ENCODE results near the gene LRPAP1. TPM values are rescaled to one million over a fixed set of nuclear protein-coding genes. Genes with fewer than 3 reads are reported as not detected.

LRPAP1 gene
- total RNA-seq, 1 experiment from 2014 or later = 109 TPM

- Histone ChIP-seq H3K4me3 (no peak overlapping the region), H3K36me3 (no peaks in the 10 kb centered on the region), H3K4me1 (peaks cover 50% of the 10 kb centered on the region), H3K9me3 (replicated peaks) (no peaks in the 10 kb centered on the region), H3K27ac (peak overlapping the region; percentile 45; the same call in 1 of the 2 replicates), H3K27me3 (no peaks in the 10 kb centered on the region)
- no peak for DNase-seq
Measured at GRCh38 chr4:3476936-3477749, 55.1 kb downstream of the LRPAP1 start.

- no peaks in the 10 kb centered on the region for H3K9me3 ChIP-seq (replicated peaks)
- no peaks in the 10 kb centered on the region for H3K36me3 ChIP-seq
- no peak overlapping the region for H3K27ac ChIP-seq
- H3K4me3 ChIP-seq = no peak overlapping the region
- peaks cover 42% of the 10 kb centered on the region for H3K4me1 ChIP-seq
- no peaks in the 10 kb centered on the region for H3K27me3 ChIP-seq
- DNase-seq = no peak
Measured at GRCh38 chr4:3476341-3476747, 55.9 kb downstream of the LRPAP1 start.

- Histone ChIP-seq H3K4me3 (no peak overlapping the region), H3K4me1 (peaks cover 41% of the 10 kb centered on the region), H3K27me3 (no peaks in the 10 kb centered on the region), H3K9me3 (replicated peaks) (no peaks in the 10 kb centered on the region), H3K27ac (no peak overlapping the region), H3K36me3 (no peaks in the 10 kb centered on the region)
- no peak for DNase-seq
Measured at GRCh38 chr4:3475713-3476260, 56.4 kb downstream of the LRPAP1 start.

GRCh38 chr4:3475041-3475712, 57.0 kb downstream of the LRPAP1 start:
- Histone ChIP-seq H3K36me3 (no peaks in the 10 kb centered on the region), H3K27ac (no peak overlapping the region), H3K4me1 (peaks cover 43% of the 10 kb centered on the region), H3K9me3 (replicated peaks) (no peaks in the 10 kb centered on the region), H3K4me3 (no peak overlapping the region), H3K27me3 (no peaks in the 10 kb centered on the region)
- no peak for DNase-seq

- Histone ChIP-seq H3K27ac (no peak overlapping the region), H3K4me1 (peaks cover 41% of the 10 kb centered on the region), H3K9me3 (replicated peaks) (no peaks in the 10 kb centered on the region), H3K27me3 (no peaks in the 10 kb centered on the region), H3K36me3 (no peaks in the 10 kb centered on the region), H3K4me3 (no peak overlapping the region)
- no peak for DNase-seq
Measured at GRCh38 chr4:3473996-3474765, 58.0 kb downstream of the LRPAP1 start.

- Histone ChIP-seq H3K4me3 (no peak overlapping the region), H3K27me3 (no peaks in the 10 kb centered on the region), H3K4me1 (peaks cover 32% of the 10 kb centered on the region), H3K9me3 (replicated peaks) (no peaks in the 10 kb centered on the region), H3K36me3 (no peaks in the 10 kb centered on the region), H3K27ac (no peak overlapping the region)
- DNase-seq = no peak
Measured at GRCh38 chr4:3473181-3473950, 58.9 kb downstream of the LRPAP1 start.

- no peak for DNase-seq
- H3K9me3 ChIP-seq (replicated peaks) = no peaks in the 10 kb centered on the region
- peaks cover 25% of the 10 kb centered on the region for H3K4me1 ChIP-seq
- H3K4me3 ChIP-seq = no peak overlapping the region
- H3K27ac ChIP-seq = no peak overlapping the region
- no peaks in the 10 kb centered on the region for H3K36me3 ChIP-seq
- H3K27me3 ChIP-seq = no peaks in the 10 kb centered on the region
Measured at GRCh38 chr4:3472411-3473141, 59.6 kb downstream of the LRPAP1 start.

GRCh38 chr4:3471886-3472285, 60.3 kb downstream of the LRPAP1 start:
- Histone ChIP-seq H3K27ac (no peak overlapping the region), H3K4me1 (peaks cover 18% of the 10 kb centered on the region), H3K36me3 (no peaks in the 10 kb centered on the region), H3K4me3 (no peak overlapping the region), H3K27me3 (no peaks in the 10 kb centered on the region), H3K9me3 (replicated peaks) (no peaks in the 10 kb centered on the region)
- no peak for DNase-seq

- Histone ChIP-seq H3K27ac (no peak overlapping the region), H3K9me3 (replicated peaks) (no peaks in the 10 kb centered on the region), H3K4me1 (peaks cover 16% of the 10 kb centered on the region), H3K4me3 (no peak overlapping the region), H3K27me3 (no peaks in the 10 kb centered on the region), H3K36me3 (no peaks in the 10 kb centered on the region)
- no peak for DNase-seq
Measured at GRCh38 chr4:3471098-3471760, 61.0 kb downstream of the LRPAP1 start.

- Histone ChIP-seq H3K4me1 (peaks cover 16% of the 10 kb centered on the region), H3K36me3 (no peaks in the 10 kb centered on the region), H3K27ac (no peak overlapping the region), H3K9me3 (replicated peaks) (no peaks in the 10 kb centered on the region), H3K4me3 (no peak overlapping the region), H3K27me3 (no peaks in the 10 kb centered on the region)
- DNase-seq = peak in 1 of 2 experiments; percentile 58
Measured at GRCh38 chr4:3470244-3471097, 61.8 kb downstream of the LRPAP1 start.

- Histone ChIP-seq H3K4me1 (peaks cover 21% of the 10 kb centered on the region), H3K27me3 (no peaks in the 10 kb centered on the region), H3K4me3 (no peak overlapping the region), H3K27ac (no peak overlapping the region), H3K9me3 (replicated peaks) (no peaks in the 10 kb centered on the region), H3K36me3 (no peaks in the 10 kb centered on the region)
- no peak for DNase-seq
Measured at GRCh38 chr4:3469386-3470243, 62.6 kb downstream of the LRPAP1 start.

GRCh38 chr4:3468804-3469203, 63.4 kb downstream of the LRPAP1 start:
- DNase-seq = no peak
- H3K9me3 ChIP-seq (replicated peaks) = no peaks in the 10 kb centered on the region
- no peak overlapping the region for H3K27ac ChIP-seq
- no peaks in the 10 kb centered on the region for H3K27me3 ChIP-seq
- no peaks in the 10 kb centered on the region for H3K36me3 ChIP-seq
- no peak overlapping the region for H3K4me3 ChIP-seq
- peaks cover 25% of the 10 kb centered on the region for H3K4me1 ChIP-seq
